ENCODE data around the gene AKNA. TPM values are rescaled to one million over a fixed set of nuclear protein-coding genes. Genes with fewer than 3 reads are reported as not detected.

AKNA gene
- total and polyA plus RNA-seq, 2 of the 8 experiments (the other 6 are each of a cell fraction or from before 2014, with no cell fraction given): 21.0 to 27.4 TPM

- H2BK5ac ChIP-seq (ENCODE audit: low read depth, low read length): no peak overlapping the region
- H2BK120ac ChIP-seq (replicated peaks; ENCODE audit: low read depth, low read length): no peak overlapping the region
- peaks cover 3 to 32% (median 17%) of the 10 kb centered on the region in 4 experiments; a peak in 7 of 8 replicates for H3K36me3 ChIP-seq (ENCODE audit: control insufficient read depth in 2 of 4, insufficient read depth in 4 of 4, low read length in 3 of 4)
- H2BK20ac ChIP-seq (ENCODE audit: low read length): no peak overlapping the region
- no peak overlapping the region for H4K91ac ChIP-seq (replicated peaks; ENCODE audit: insufficient read length, low read length)
- ChIA-PET CTCF (ENCODE audit: partially characterized antibody) (interaction anchor here (1.4 to 2.0 kb wide), 3 partner anchors 57 to 213 kb away, joined by 3 to 10 read pairs (median 7); no protein-coding TSS in a partner anchor), POLR2A (ENCODE audit: partially characterized antibody) (no interaction called here)
- no peak overlapping the region for H3K23ac ChIP-seq (ENCODE audit: insufficient read length)
- no peaks in the 10 kb centered on the region for H3K23me2 ChIP-seq (ENCODE audit: low read depth, low read length)
- H4K8ac ChIP-seq (ENCODE audit: extremely low read depth, insufficient read depth, low read length): no peak overlapping the region
- TF ChIP-seq TAF7 (optimal IDR thresholded peaks at IDR 0.05; ENCODE audit: borderline replicate concordance, low read depth, low read length): no peak
- H3K79me1 ChIP-seq (ENCODE audit: low read depth, low read length): no peaks in the 10 kb centered on the region
- DNase-seq (ENCODE audit: low read depth in 1 of 2, low spot score in 2 of 2) (no peak), FAIRE-seq (no peak)
- WGBS, 2 experiments (ENCODE audit: extremely low coverage in 1 of 2, insufficient coverage in 1 of 2, insufficient read length in 1 of 2, insufficient replicate concordance in 2 of 2, low coverage in 1 of 2, low lambda C conversion rate in 2 of 2, missing lambda C conversion rate in 1 of 2): 91% methylated on average over 1 of the region's 1 CpG; no CpG with 5 or more reads in 1 of the 2 experiments
- no peaks in the 10 kb centered on the region for H3K27me3 ChIP-seq (replicated peaks in 1 of 4; ENCODE audit: control insufficient read depth in 3 of 4, extremely low read depth in 1 of 4, insufficient read depth in 3 of 4, low read length in 3 of 4)
- H3K18ac ChIP-seq (ENCODE audit: extremely low read depth, low read length): no peak overlapping the region
- H4K20me1 ChIP-seq (replicated peaks in 1 of 2; ENCODE audit: control insufficient read depth in 1 of 2, insufficient read depth in 2 of 2, low read length in 2 of 2): peaks cover 0 to 5% of the 10 kb centered on the region in 2 experiments
- H3K4me1 ChIP-seq (replicated peaks in 1 of 4; ENCODE audit: control insufficient read depth in 3 of 4, insufficient read depth in 4 of 4, low read length in 3 of 4): no peaks in the 10 kb centered on the region
- H2AFZ ChIP-seq (ENCODE audit: low read length): no peak overlapping the region
- H3K9ac ChIP-seq (replicated peaks in 1 of 4; ENCODE audit: extremely low read depth in 1 of 4, low read depth in 3 of 4, low read length in 3 of 4): no peak overlapping the region
- no peak overlapping the region for H2BK12ac ChIP-seq (ENCODE audit: low read depth, low read length)
- no peak overlapping the region for H4K5ac ChIP-seq (ENCODE audit: insufficient read length, low read depth, low read length)
- H3K56ac ChIP-seq (replicated peaks; ENCODE audit: insufficient read length, low read depth, low read length): no peak overlapping the region
- H2AK5ac ChIP-seq (ENCODE audit: low read depth, low read length): no peak overlapping the region
- no peak overlapping the region for H3K14ac ChIP-seq (ENCODE audit: insufficient read length)
- no peak overlapping the region for H3K4me2 ChIP-seq (ENCODE audit: insufficient read depth in 1 of 2, low read depth in 2 of 2, low read length in 2 of 2)
- no peak overlapping the region for H2BK15ac ChIP-seq (ENCODE audit: low read length)
- H3K79me2 ChIP-seq (ENCODE audit: control insufficient read depth in 1 of 2, insufficient read depth in 2 of 2, low read length in 2 of 2): no peaks in the 10 kb centered on the region
- H3K27ac ChIP-seq (ENCODE audit: low read depth, low read length): no peak overlapping the region
- no peak overlapping the region for H3K4ac ChIP-seq (replicated peaks; ENCODE audit: insufficient read length, low read depth, low read length)
- peaks cover 0 to 10% of the 10 kb centered on the region in 2 experiments; a peak in 2 of 4 replicates for H3K9me3 ChIP-seq (ENCODE audit: insufficient read depth in 2 of 2, low read depth in 1 of 2, low read length in 1 of 2)
- no peak overlapping the region for H3K4me3 ChIP-seq (ENCODE audit: extremely low read depth in 1 of 4, insufficient read depth in 2 of 4, low read depth in 3 of 4, low read length in 4 of 4)
Measured at GRCh38 chr9:114296338-114296737, 91.4 kb downstream of the AKNA start.
